ENCODE results near the gene NR3C1. TPM values are rescaled to one million over a fixed set of nuclear protein-coding genes. Genes with fewer than 3 reads are reported as not detected.

Gene NR3C1
- total and polyA plus RNA-seq, 2 of the 13 experiments (the other 11 are each of a cell fraction or from before 2014, with no cell fraction given), result 10.0 to 24.3 TPM

DNA sequence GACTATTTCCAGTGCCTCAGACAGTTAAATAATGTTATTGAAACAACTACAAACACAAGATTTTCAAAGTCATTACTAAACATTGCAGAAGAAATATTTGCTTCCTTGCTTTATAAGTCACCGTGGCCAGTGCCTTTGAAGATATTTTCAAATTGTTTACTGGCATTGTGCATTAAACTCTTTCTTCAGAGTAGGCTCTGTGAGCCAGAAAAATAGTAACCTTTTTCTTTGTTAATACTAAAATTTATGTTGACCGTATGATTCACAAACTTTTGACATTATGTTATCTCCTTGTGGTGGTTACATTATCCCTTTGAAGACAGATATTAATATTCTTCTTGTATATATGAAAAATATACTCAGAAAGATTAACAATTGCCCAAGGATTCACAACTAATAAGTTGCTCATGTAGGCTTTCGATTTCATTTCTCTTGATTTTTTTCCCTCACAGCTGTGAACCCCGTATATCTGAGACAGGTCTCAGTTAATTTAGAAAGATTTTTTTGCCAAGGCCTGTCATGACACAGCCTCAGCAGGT lies 140.1 kb downstream of the NR3C1 start (continued):
- TF ChIP-seq, protein P1, sequence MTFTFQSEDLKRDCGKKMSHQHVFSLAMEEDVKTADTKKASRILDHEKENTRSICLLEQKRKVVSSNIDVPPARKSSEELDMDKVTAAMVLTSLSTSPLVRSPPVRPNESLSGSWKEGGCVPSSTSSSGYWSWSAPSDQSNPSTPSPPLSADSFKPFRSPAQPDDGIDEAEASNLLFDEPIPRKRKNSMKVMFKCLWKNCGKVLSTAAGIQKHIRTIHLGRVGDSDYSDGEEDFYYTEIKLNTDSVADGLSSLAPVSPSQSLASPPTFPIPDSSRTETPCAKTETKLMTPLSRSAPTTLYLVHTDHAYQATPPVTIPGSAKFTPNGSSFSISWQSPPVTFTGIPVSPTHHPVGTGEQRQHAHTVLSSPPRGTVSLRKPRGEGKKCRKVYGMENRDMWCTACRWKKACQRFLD (CRISPR knock-in tag; IDR thresholded peaks at IDR 0.05; ENCODE audit: borderline replicate concordance), result no peak
- no peak for TF ChIP-seq ZNF24 (IDR thresholded peaks at IDR 0.05)
- TF ChIP-seq, protein P2, sequence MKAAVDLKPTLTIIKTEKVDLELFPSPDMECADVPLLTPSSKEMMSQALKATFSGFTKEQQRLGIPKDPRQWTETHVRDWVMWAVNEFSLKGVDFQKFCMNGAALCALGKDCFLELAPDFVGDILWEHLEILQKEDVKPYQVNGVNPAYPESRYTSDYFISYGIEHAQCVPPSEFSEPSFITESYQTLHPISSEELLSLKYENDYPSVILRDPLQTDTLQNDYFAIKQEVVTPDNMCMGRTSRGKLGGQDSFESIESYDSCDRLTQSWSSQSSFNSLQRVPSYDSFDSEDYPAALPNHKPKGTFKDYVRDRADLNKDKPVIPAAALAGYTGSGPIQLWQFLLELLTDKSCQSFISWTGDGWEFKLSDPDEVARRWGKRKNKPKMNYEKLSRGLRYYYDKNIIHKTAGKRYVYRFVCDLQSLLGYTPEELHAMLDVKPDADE (CRISPR knock-in tag; IDR thresholded peaks at IDR 0.05), result no peak
- no peak for TF ChIP-seq SRY (CRISPR knock-in tag; IDR thresholded peaks at IDR 0.05)
- TF ChIP-seq, protein P3, sequence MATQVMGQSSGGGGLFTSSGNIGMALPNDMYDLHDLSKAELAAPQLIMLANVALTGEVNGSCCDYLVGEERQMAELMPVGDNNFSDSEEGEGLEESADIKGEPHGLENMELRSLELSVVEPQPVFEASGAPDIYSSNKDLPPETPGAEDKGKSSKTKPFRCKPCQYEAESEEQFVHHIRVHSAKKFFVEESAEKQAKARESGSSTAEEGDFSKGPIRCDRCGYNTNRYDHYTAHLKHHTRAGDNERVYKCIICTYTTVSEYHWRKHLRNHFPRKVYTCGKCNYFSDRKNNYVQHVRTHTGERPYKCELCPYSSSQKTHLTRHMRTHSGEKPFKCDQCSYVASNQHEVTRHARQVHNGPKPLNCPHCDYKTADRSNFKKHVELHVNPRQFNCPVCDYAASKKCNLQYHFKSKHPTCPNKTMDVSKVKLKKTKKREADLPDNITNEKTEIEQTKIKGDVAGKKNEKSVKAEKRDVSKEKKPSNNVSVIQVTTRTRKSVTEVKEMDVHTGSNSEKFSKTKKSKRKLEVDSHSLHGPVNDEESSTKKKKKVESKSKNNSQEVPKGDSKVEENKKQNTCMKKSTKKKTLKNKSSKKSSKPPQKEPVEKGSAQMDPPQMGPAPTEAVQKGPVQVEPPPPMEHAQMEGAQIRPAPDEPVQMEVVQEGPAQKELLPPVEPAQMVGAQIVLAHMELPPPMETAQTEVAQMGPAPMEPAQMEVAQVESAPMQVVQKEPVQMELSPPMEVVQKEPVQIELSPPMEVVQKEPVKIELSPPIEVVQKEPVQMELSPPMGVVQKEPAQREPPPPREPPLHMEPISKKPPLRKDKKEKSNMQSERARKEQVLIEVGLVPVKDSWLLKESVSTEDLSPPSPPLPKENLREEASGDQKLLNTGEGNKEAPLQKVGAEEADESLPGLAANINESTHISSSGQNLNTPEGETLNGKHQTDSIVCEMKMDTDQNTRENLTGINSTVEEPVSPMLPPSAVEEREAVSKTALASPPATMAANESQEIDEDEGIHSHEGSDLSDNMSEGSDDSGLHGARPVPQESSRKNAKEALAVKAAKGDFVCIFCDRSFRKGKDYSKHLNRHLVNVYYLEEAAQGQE (IDR thresholded peaks at IDR 0.05; ENCODE audit: borderline replicate concordance in 1 of 2, low read depth in 1 of 2, low read length in 2 of 2), result no peak
- TF ChIP-seq FOXJ3 (CRISPR knock-in tag; IDR thresholded peaks at IDR 0.05; ENCODE audit: borderline replicate concordance), result no peak
- no peak for TF ChIP-seq KDM5A (IDR thresholded peaks at IDR 0.05; ENCODE audit: borderline replicate concordance, low read length)
- TF ChIP-seq ZNF431 (CRISPR knock-in tag; IDR thresholded peaks at IDR 0.05; ENCODE audit: borderline replicate concordance, low read depth), result no peak

Data from HepG2 (cell line).